RWPE1 (cell line): ENCODE data around the gene WRAP73.

ENCODE experiments used
- CTCF ChIA-PET: fragments of 350-600 bp; sonication (Branson Sonifier 250); formaldehyde crosslinking; extraction: SDS; loops from one replicate; lab custom pipeline; 2021; lab: Yijun Ruan, JAX
- POLR2A ChIA-PET: fragments of 400-600 bp; formaldehyde crosslinking; extraction: SDS; loops from one replicate; lab custom pipeline; 2020; ENCODE audit warnings: antibody characterized with exemption; ENCODE audit not compliant: low non-redundant PET; lab: Yijun Ruan, JAX
- DNase-seq: peaks from one replicate; pipeline ENCODE4 v3.0.0; 2012; ENCODE audit warnings: low spot score
- H3K27ac ChIP-seq: fragments of 450-650 bp; 2 replicates; pipeline ENCODE4 v1.5.1; 2017
- TF ChIP-seq, protein P1 (sequence below): fragments of 450-650 bp; conservative IDR thresholded peaks from 2 replicates; pipeline ENCODE4 v1.5.1; 2017; ENCODE audit warnings: low read depth, mild to moderate bottlenecking

The WRAP73 gene

DNA sequence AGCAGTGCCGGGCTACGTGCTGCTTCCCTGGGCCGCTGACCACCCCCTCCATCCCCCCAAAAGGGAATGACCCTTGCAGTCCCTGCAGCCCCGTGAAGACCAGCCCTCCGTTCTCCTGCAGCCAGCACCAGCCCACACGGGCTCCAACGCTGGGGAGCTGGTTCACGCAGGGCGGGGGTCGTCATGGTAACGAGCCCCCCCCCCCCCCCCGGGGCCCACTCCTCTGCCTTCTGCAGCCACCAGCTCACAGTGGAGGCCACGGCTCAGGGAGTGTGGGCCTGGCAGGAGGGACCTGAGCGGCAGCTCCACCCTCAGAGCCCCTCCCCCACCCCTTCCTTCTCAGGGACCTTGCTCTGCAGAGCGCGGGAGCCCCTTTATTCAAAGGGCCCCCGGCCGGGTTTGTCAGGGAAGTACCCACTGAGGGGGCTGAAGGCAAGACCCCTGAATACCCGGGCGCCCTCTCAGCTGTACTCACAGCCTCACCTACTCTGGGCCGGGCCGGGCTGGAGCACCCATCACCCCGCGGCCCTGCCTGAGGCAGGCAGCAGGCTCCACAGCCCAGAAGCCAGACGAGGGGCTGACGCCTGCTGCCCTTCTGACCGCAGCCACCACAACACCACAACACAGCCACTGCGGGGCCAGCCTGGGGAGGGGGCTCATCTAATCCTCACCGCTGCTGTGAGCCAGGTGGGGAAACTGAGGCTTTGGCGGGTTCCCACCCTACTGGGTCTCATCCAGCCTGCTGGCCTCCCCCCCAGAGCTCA, 51.2 kb downstream of the WRAP73 start:
- TF ChIP-seq, protein P1, sequence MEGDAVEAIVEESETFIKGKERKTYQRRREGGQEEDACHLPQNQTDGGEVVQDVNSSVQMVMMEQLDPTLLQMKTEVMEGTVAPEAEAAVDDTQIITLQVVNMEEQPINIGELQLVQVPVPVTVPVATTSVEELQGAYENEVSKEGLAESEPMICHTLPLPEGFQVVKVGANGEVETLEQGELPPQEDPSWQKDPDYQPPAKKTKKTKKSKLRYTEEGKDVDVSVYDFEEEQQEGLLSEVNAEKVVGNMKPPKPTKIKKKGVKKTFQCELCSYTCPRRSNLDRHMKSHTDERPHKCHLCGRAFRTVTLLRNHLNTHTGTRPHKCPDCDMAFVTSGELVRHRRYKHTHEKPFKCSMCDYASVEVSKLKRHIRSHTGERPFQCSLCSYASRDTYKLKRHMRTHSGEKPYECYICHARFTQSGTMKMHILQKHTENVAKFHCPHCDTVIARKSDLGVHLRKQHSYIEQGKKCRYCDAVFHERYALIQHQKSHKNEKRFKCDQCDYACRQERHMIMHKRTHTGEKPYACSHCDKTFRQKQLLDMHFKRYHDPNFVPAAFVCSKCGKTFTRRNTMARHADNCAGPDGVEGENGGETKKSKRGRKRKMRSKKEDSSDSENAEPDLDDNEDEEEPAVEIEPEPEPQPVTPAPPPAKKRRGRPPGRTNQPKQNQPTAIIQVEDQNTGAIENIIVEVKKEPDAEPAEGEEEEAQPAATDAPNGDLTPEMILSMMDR, result no peak
- H3K27ac ChIP-seq, result peak overlapping the region; percentile 39
- ChIA-PET CTCF (no interaction called here), POLR2A (interaction anchor here (0.7 kb wide), 1 partner anchor 135 kb away, joined by 4 read pairs; no protein-coding TSS in a partner anchor)
- no peak for DNase-seq

DNA sequence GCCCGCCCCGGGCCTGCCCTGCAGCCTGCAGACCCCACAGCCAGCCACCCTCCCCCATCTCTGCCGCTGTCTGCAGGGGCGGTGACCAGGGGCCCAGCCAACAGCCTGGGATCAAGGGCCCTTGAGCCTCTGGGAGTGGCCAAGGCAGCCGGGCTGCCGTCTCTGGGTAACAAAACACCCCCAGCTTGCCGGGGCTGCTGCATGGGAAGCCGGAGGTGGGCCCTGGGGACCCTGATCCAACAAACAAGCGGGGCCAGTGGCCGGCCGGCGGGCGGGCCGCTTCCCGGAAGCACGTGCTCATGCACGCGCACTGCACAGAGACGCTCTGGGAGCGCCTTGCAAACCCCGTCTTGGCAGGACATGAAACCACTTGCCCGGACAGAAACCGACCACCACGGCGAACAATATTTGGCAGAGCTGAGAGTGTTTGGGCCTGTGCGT, 51.8 kb downstream of the WRAP73 start:
- CTCF ChIA-PET, result no interaction called here
- TF ChIP-seq, protein P1, result no peak
- POLR2A ChIA-PET, result no interaction called here
- H3K27ac ChIP-seq, result peak overlapping the region; percentile 39
- DNase-seq, result peak; percentile 18

DNA sequence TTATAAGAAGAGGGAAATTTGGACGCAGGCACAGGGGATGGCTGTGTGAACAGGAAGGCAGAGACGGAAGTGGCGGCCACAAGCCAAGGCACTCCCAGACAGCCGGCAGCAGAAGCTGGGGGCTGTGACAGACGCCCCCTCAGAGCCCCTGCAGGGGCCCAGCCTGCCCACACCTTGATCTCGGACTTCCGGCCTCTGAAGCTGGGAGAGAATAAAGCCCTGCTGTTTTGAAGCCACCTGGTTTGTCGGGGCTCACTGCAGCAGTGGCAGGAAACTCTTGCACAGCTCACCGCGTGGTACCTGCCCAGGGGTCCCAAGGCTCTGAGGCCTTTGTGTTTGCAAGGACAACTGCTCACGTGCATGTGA, 52.3 kb downstream of the WRAP73 start:
- peak overlapping the region; percentile 39; the same call in 1 of the 2 replicates for H3K27ac ChIP-seq
- CTCF ChIA-PET, result no interaction called here
- no peak for DNase-seq
- TF ChIP-seq, protein P1, result no peak
- POLR2A ChIA-PET, result no interaction called here

DNA sequence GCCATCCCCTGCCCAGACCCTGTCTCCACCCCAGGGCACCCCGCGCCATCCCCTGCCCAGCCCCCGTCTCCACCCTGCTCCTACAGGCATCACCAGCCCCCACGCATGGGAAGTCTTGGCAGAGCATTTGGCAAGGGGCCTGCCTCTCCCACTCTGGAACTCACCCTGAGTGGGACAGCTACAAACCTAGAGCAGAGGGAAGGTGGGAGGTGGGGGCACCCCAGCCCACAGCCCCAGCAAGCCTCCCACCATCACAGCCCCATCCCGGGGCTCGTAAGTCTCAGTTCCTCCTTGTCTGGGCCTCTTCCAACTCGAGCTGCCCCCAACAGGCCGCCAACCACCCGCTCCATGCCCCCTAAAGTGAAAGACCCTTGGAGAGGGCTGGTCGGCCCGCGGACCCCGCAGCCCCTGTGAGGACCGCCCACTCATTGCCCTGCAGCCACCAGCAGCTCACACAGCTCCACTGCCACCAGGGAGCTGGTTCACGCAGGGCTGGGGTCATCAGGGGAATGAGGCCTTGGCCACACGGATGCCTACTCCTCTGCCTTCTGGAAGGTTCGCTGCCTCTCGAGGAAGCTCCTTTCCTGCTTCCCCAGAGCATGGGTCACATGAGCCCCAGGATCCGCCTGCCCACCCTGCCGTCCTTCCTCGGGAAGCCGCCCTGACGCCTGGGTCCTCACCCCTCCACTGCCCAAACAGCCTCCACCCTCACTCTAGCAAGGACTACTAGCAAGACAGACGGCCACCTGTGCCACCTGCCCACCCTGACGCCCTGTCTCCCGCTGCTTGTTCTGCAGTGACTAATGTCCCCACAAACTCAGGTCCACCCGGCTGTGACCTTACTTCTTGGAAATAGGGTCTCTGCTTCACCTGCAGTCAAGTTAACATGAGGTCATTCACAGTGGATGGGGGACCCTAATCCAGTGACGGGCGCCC, 53.0 kb downstream of the WRAP73 start:
- CTCF ChIA-PET, result interaction anchor here (1.4 kb wide), 1 partner anchor 22 kb away, joined by 3 read pairs; no protein-coding TSS in a partner anchor
- POLR2A ChIA-PET, result no interaction called here
- DNase-seq, result no peak
- no peak overlapping the region for H3K27ac ChIP-seq
- TF ChIP-seq, protein P1, result no peak

DNA sequence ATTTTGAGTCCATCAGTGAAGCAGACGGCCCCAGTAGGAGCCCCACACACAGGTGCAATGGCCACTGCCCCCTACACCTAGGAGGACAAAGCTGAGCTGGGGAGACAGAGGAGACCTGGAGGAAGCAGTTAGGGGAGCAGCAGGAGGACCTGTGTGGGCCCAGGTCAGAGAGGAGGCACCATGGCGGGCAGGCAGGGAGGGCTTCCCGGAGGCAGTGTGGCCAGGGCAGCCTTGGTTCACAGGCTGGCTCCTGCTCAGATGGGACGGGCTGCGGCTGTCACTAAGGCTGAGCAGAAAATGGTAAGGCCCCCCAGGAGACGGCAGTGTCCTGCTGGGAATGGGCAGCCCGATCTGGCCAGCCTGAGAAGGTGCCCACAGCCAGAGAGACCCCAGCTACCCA, 54.0 kb downstream of the WRAP73 start:
- TF ChIP-seq, protein P1, result no peak
- ChIA-PET POLR2A (no interaction called here), CTCF (interaction anchor here (1.4 kb wide), 1 partner anchor 23 kb away, joined by 3 read pairs; no protein-coding TSS in a partner anchor)
- no peak overlapping the region for H3K27ac ChIP-seq
- DNase-seq, result no peak

DNA sequence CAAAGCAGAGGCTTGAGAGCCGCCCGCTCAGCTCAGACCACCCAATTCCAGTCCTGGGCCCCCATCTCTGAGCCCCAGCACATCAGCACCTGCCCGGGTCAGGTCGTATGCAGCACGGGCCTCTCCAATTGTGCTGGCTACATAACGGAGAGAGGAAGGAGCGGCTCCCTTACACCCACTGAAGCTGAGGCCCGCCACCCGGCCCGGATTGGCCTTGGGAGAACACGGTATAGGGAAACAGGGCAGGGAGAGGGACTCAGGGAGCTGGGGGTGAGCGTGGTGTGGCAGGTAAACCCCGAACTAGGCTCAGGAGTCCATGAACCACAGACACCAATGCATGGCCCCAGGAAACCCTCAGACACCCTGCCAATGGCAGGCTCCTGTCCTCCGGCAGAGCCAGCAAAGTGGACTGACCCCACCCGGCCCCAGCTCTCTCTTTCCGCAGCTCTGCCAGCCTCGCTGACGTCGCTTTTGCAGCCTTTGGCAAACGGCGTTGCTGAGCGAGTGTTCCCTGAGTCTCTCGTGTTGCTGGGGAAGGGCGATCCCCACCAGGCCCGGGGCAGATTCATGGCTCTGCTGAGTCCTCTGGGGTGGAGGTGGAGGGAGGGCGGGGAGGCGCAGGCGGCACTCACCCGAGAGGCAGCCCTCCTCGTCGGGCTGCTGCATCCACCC, 55.1 kb downstream of the WRAP73 start:
- TF ChIP-seq, protein P1, result no peak
- DNase-seq, result no peak
- no peak overlapping the region for H3K27ac ChIP-seq
- ChIA-PET POLR2A (no interaction called here), CTCF (no interaction called here)
